HG03457 (cell line): ENCODE data around the gene POLD2.

Experiments used
- ATAC-seq: cut with Tn5 transposase; IDR thresholded peaks from one replicate; pipeline ENCODE4 v1.9.1; 2021; ENCODE audit warnings: moderate number of reproducible peaks; ENCODE audit not compliant: unreplicated experiment

Gene POLD2

DNA sequence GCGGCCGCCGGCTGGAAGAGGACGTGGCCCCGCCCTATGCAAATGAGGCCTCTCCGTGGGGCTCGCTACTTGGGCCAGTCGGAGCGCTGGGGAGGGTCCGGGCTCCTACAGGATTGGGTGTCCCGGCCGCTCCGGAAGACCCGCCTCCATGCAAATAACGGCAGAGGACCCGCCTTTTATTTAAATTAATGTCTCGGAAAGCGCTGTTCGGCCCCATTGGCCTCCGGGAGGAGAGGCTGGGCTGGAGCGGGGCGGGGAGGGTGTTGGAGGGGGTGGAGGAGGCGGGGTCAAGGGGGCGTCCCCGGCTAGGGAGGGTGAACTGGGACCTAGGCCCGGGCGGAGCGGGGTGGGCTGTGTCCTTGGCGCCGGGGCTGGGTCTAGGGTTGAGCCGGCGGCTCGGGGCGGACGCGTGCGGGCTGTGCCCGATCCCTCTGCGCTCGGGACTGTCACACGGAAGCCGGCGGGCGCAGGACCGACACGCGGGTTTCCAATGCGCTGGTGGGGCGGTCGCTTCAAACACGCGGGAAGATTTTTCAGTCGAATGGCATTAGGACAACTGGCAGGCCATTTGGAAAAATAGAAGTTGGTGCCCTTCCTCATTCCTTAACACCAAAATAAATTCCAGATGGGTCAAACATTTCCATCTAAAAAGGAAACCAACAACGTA lies 40.7 kb downstream of the POLD2 start:
- peak; percentile 83 for ATAC-seq

DNA sequence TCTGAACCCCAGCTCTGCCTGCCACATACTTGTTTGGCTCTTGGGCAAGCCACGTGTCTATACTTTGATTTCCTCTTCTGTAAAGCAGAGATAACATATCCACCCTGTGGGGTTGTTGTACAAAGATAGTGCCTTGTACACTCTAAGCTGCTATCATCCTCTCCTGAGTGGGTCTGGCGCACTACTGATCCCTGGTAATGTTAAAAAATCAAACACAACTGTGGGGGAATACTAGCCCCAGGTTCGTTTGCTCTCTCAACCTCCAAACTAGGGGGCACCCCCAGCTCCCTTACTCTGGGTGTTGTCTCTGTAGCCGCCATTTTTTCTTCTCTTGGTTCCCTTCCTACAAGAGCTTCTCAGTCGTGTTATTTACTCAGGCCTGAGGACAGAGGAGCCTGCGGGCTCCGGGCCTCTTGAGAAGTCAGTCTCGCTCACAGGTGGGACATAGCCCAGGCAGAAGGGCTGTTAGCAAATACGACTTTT lies 42.0 kb downstream of the POLD2 start:
- ATAC-seq = no peak

DNA sequence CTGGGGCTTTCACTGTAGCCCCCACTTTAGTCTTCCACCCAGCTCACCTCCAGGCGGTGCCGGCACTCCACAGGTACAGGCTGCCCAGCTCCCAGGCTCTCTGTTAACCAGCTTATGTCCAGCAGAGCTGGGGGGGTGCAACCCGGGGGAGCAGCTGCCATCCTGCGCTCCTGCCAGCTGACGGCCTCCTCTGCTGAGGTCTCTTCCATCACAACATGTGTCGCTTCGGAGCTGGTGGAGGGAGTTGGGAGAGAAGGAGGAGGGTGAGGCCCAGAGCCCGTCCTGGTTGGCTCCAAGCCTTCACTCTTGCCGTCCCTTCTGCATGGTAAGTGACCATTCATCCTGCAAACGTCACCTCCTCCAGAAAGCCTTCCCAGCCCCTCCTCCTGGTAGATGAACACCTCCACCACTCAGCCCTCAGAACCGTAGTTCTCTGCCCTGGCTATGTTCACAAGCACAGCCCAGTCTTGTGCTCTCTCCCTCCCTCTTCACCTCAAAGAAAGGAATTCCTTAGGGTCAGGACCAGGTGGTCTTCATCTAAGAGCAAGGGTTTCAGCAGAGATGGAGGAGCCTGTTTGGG lies 42.6 kb downstream of the POLD2 start:
- no peak for ATAC-seq

DNA sequence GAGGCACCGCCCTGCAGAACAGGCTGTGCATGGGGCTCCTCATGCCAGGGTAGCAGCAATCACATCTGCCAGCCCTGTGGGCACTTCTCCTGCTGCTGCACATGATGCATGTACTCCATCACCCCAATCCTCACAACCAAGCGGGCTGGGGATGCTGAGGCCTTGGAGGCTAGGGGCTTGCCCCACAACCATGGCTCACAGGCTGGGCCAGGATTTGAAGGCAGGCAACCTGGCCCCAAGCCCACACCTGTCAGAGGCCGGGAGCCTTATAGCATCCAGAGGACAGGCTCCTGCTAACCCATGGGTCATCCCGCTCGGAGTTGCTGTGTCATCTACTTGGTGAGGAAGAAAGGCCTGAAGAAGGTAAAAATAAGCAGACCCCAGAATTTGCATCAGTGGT lies 43.2 kb downstream of the POLD2 start:
- no peak for ATAC-seq

DNA sequence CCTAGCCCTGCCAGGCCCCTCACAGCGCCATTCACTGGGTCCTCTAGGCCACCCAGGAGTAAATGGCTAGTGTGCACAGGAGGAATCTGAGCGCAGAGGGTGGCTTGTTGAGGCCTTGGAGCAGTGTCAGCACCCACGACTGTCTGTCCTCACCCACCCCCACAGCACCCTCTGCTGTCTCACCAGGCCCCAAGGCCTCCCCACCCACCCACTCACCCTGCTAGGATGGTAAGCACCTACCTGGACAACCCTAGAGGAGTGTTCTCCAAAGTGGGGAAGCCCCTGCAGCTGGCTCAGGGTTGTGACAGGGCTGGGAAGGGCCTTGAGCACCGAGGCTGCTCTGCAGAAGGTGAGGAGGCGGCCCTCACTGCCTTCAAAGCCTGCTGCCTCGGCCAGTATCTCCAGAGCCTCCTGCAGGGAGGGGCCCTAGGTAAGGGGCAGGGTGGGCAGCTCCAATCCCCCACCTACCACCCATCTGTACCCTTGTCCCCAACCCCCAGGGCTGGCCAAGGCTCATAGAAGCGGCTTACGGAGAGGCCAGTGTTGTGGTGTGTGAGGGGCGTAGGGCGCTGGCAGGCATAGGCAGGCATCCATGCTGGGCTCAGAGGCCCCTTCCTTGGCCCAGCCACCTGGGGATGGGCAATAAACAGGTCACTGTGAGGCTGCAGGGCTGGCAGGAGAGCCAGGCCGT lies 43.9 kb downstream of the POLD2 start:
- no peak for ATAC-seq

DNA sequence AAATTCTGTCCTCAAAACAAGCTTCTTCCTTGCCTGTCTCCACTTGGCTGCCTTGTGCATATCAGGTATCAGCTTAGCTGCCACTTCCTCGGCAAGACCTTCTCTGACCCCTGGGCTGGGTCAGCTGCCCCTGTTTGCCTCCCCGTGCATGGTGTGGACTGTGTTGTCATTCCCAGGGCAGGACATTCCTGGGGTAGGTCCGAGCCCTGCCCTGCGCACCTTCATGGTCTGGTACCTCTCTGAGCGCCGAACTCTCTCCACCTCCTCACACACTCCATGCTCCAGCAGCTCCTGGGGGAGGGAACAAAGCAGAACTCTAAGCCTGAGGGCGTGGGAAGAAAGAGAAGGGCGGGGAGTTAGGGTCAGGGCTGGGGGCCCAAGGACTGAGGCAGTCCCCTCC lies 44.8 kb downstream of the POLD2 start:
- ATAC-seq = no peak

DNA sequence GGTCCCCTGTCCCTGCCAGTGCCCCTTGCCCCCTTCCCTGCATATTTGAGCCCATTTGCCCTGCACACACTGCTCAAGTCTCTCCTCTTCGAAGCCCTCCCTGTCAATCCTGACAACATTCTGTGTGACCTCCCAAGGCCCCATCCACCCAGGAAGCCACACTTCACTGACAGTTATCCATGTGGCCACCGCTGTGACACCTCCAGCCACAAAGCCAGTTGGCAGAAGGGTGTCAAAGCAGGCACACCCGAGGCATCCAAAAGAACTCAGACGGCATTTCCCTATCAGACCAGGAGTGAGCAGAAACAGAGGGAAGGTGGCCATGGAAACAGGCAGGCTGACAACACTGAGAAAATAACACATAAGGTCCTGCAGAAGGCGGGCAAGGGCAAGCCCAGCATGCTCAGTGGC lies 45.7 kb downstream of the POLD2 start:
- no peak for ATAC-seq

DNA sequence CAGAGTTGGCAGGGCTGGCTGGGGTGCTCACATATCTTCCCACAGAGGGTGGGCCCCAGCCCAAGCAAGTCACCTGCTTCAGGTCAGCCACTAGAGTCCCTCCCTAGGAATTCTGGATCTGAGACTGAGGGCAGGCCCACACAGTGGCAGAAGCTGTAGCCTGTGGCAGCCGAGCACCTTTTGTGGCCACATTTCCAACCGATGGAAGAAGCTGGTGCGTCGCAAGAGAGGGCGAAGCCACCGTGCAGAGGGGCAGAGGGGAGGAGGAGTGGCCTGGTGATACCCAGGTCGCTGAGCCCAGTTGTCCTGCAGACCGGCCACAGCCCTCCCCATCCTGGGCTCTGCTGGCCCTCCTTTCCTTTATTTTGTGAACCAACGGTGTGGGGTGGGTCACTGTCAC lies 46.3 kb downstream of the POLD2 start:
- no peak for ATAC-seq

DNA sequence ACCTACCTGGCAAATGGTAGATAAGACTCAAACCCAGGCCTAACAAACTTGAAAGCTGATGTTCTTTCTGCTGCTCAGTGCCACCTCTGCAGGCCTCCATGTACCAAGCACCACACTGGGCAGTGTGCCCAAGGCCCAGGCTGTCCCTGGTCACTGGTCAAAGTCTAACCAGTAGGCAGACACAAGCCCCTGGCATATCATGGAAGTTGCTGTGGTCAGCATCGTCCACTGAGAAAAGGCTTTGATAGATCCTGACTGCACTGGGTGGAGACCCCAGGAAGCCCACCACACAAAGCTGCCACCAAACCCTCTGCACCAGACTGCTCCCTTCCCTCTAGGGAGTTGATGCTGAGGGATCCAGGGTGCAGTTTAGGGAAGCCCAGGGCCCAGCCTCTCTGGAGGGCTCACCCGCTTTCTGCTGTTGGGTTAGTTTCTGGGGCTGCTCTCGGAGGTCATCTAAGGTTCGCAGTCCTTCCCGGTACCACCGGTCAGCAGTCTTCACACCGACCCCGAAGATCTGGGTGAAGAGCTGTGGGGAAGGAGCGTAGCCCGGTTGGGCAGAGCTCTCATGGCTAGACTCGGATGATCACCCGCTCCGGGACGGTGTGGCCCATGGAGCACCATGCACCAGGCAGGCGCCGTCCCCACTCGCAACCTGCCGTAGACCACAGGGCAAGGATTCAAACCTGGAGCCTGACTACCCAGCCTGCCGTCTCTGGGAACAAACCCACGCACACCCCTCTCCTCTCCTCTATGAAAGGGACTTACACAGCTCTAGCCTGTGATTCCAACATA lies 47.0 kb downstream of the POLD2 start:
- no peak for ATAC-seq

DNA sequence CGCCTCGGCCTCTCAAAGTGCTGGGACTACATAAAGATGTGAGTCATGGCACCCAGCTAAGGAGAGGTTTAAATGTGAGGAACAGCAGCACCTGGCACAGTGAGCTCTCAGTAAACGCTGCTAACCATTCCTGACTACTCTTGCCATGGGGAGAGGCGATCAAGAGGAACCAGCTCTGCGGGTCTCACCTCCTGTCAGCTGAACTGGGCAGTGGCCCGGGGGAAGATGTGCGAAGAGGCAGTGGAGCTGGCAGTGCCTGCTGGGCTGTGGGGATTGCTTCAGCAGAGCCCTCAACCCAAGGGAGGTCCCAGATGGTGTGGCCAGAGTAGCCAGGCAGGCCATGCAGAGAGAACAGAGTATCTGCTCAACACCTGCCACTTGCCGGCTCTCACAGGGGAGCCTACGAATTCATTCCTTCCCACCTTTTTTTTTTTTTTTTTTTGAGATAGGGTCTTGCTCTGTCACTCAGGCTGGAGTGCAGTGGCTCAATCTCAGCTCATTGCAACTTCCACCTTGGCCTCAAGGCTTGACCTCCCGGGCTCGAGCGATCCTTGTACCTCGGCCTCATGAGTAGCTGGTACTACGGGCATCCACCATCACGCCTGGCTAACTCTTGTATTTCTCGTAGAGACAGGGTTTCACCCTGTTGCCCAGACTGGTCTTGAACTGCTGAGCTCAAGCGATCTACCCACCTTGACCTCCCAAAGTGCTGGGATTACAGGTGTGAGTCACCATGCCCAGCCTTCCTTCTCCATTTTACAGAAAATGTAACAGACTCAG lies 47.9 kb downstream of the POLD2 start:
- no peak for ATAC-seq

DNA sequence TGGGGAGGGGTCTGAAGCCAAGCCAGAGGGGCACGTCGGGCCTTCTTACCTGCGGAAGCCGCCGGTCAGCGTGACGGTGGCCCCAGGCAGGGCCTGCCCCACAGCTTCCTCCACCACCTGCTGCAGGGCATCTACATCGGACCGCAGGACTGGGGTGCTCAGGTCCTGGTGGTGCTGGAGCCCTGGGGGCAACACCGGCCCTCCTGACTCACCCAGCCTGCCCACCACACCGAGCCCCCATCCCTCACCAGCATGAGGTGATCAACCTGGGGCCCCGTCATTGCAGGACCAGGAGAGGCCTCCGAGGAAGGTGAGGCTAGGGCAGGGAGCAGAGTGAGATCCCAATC lies 49.0 kb downstream of the POLD2 start:
- no peak for ATAC-seq

DNA sequence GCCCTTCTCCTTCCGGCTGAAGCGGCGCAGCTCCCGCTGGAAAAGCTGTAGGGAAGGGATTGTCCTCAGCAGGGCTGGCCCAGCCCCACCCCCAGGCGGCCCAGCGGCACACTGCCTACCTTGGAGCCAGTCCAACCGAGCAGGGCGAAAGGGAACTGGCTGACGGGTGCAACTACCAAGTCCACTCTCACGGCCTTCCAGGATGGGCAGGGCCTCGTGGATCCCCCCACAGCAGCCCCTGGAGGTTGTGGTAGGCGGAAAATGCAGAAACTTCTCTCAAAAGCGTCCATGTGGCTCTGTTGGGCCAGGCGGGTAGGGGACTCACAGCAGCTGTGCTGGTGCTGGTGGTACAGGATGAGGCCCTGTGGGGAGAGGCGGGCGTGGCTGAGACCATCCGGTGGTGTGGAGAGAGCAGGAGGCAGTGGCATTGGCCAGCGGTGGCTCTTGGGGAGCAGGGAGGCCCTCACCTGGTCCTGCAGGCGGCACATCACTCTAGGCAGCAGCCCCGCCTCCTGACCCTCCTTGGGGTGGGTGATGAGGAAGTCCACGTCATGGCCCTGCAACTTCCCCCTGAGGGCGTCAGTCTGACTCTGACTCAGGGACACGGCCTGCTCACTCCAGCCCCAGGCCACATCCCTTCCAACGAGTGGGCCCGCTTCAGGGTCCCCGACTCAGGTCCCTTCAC lies 49.5 kb downstream of the POLD2 start:
- ATAC-seq = peak; percentile 49

DNA sequence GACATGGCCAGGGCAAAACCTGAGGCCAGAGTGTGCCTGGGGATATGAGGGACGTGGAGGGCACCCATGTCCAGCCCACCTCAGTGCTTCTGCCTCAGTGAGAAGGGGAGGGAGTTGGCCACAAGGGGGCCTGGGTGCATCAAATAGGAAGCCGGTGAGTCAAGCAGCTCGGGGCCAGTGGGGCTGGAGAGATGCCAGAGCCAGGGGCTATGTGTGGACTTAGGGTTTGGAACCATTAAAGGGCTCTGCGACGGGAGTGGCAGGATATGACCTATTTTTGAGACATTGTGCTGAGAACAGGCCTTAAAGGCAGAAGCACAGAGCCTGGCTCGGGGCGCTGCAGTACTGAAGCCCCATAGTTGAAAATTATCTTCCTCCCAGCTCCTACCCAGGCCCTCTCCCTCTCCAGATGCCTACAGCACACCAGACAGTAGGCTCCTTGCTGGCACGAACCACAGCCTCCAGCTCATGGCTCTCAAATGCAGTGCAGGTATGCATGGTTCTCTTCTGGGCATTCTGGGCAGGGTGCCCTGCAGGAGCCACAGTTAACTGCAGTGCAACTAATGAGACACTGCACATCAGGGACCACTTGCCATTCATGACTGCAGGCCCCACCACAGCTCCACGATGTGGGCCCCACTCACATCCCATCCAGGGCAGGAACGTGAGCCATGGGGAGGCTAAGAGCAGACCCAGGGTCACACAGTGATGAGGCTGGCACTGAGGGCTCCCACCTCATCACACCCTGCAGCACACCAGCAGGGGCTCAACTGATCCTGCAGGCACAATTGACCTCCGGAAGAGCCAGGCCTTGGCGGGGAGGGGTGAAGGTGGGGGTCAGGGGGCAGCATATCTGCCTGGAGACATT lies 50.8 kb downstream of the POLD2 start:
- no peak for ATAC-seq

DNA sequence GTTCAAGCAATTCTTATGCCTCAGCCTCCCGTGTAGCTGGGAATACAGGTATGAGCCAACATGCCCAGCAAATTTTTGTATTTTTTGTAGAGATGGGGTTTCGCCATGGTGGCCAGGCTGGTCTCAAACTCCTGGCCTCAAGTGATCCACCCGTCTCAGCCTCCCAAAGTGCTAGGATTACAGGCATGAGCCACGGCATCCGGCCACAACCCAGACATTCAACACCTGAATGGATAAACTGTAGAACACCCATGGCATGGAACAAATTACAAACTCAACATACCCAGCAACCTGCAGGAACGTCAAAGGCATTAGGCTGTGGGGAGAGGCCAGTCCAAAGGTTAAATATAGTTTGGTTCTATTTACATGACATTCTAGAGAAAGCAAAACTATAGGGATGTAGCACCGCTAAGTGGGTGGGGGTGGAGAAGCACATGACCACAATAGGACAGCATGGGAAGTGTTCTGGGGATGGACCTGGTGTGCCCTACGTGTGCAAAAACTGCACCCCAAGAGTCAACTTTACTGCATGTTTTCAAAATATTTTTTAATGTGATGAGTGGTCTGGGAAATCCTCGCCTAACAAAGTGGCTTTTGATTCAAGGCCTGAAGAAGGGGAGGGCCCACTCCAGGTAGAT lies 51.5 kb downstream of the POLD2 start:
- no peak for ATAC-seq

DNA sequence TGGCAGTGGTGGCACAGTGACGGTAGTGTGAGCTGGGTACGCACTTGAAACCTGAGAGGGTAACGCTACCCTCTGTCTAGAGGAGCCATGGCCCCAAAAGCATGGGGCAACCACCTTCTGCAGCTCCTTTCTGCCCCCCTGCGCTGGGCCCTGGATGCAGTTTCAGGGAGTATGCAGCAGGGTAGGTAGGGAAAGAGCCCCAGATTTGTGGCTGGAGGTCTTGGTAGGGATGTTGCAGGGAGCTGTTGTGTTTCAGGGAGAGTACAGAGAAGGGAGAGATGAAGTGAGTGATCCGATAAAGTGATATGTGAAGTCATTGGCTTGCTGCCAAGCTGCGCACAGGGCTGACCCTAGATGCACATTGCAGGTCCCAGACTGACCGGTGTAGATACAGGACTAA lies 55.3 kb downstream of the POLD2 start:
- ATAC-seq = no peak

DNA sequence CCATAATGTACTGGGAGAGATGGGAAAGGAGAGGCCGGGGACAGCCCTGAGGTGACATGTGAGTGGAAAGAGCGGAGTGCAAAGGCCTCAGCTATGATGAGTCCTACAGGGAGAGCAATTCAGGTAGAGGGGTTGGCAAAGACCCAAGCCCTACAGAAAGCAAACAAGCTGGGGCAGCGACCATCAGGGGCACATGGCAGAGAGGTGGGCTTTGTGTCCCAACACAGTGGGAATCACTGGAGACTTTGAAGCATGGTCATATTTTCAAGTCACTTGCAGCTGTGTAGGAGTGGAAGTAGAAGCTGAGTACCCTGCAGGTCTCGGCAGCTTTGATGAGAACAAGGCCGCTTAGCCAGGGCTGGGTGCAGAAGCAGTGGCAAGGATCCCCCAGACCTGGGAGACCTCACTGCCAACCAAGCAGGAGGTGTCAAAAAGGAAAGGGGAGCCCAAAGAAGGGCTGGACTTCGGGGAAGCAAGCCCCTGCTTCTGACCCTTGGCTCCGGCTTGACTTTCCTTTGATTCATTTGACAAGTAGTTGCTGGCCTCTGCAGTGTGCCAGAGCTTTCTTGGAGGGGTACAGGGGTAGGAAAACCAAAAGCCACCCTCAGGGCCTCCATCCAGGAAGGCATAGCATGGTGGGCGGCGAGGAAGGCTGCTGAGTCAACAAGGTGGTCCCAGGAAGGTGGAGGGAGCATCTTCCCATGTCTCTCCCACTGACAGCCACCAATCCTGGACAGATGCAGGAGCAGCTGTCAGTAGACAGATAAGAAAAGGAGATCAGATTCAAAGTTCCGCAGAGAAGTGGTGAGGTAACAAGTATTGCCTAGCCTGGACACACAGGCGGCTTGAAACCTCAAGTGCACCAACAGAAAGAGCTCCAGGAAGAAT lies 56.0 kb downstream of the POLD2 start:
- ATAC-seq = no peak

DNA sequence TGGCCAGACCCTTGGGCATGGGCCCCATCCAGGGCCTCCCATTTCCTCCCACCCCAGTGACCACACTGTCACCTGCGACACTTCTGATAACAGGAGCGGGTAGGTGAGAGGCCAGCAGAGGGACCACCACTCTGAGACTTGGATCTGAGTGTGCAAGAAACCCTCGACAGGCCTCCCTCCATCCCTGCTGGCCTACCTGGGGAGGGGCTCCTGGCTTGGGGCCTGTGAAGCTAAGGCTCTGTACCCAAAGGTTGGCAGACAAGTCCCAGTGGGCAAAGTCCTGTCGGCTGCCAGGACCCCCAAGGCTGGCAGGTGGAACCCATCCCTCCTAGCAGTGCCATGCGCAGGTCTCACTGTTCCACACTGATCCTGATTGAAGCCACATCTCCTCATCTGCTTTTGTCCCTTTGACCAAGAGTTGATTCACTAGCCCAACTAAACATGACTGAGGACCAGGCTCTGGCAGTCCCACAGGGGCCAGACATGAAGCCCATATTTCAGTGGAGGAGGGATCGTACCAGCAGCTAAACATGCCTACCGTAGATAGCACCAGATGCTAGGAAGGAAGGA lies 56.8 kb downstream of the POLD2 start:
- ATAC-seq = no peak

DNA sequence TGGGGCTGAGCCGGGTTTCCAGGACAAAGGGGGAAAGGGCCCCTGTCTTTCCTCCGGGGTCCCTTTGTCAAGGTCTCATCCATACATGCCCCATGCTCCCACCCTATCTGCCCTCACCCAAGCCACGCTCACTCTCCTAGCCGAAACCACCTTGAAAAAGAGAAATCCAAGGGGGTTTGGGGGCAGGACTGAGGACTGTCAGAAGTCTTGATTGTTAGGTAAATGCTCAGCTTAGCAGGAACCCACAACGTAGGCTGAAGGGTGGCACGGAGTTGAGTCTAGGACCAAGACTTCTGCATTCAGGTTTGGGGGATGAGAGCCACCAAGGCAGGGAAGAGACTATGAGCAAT lies 57.3 kb downstream of the POLD2 start:
- no peak for ATAC-seq
